Measurements from ENCODE around the gene ZNF423.

Gene ZNF423

DNA sequence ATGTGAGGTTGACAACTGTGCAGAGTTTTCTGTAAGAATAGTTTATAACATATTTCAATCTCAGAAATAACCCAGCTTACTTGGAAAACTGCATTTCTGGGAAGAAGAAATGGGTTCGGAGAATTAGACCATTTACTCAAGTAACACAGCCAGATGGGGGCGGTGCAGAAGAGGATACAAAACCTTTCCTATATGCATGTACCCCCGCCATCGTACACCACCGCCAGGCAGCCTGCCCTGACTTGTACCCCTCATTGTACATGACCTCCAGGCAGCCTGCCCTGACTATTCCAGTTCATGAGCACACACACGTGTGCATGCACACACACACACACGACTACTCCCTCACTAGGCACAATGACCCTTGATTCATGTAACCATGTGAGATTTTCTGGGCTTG, 328.3 kb downstream of the ZNF423 start:
- Histone ChIP-seq H2AFZ (ENCODE audit: low read length) (no peak overlapping the region), H3K4me1 (ENCODE audit: low read length) (no peaks in the 10 kb centered on the region), H3K79me2 (ENCODE audit: low read length) (no peaks in the 10 kb centered on the region), H3F3A (ENCODE audit: insufficient read depth, low read length) (no peaks in the 10 kb centered on the region), H3K36me3 (replicated peaks; ENCODE audit: insufficient read depth, low read length) (no peaks in the 10 kb centered on the region), H3K9me2 (replicated peaks; ENCODE audit: insufficient read depth, low read length) (no peaks in the 10 kb centered on the region), H4K20me1 (ENCODE audit: insufficient read depth, low read length) (no peaks in the 10 kb centered on the region), H3K27ac (ENCODE audit: low read length) (no peak overlapping the region), H3K9me3 (replicated peaks; ENCODE audit: insufficient read depth, low read length) (no peaks in the 10 kb centered on the region), H3K9ac (ENCODE audit: low read length) (no peak overlapping the region), H3K4me3 (ENCODE audit: low read length) (no peak overlapping the region), H3K4me2 (ENCODE audit: low read depth, low read length) (no peak overlapping the region), H3K27me3 (replicated peaks; ENCODE audit: insufficient read depth, low read length) (peaks cover 32% of the 10 kb centered on the region)
- DNase-seq, result no peak
- no peak for TF ChIP-seq CTCF (IDR thresholded peaks at IDR 0.05; ENCODE audit: low read length)
- no peak for TF ChIP-seq EZH2 (optimal IDR thresholded peaks at IDR 0.05; ENCODE audit: low read depth, low read length)

GRCh38 chr16:49526860-49527365, 329.0 kb downstream of the ZNF423 start:
- Histone ChIP-seq H3F3A (ENCODE audit: insufficient read depth, low read length) (no peaks in the 10 kb centered on the region), H3K4me1 (ENCODE audit: low read length) (no peaks in the 10 kb centered on the region), H3K9me2 (replicated peaks; ENCODE audit: insufficient read depth, low read length) (no peaks in the 10 kb centered on the region), H3K9ac (ENCODE audit: low read length) (no peak overlapping the region), H2AFZ (ENCODE audit: low read length) (no peak overlapping the region), H4K20me1 (ENCODE audit: insufficient read depth, low read length) (no peaks in the 10 kb centered on the region), H3K4me3 (ENCODE audit: low read length) (no peak overlapping the region), H3K9me3 (replicated peaks; ENCODE audit: insufficient read depth, low read length) (no peaks in the 10 kb centered on the region), H3K27ac (ENCODE audit: low read length) (no peak overlapping the region), H3K36me3 (replicated peaks; ENCODE audit: insufficient read depth, low read length) (no peaks in the 10 kb centered on the region), H3K4me2 (ENCODE audit: low read depth, low read length) (no peak overlapping the region), H3K79me2 (ENCODE audit: low read length) (no peaks in the 10 kb centered on the region), H3K27me3 (replicated peaks; ENCODE audit: insufficient read depth, low read length) (peaks cover 25% of the 10 kb centered on the region)
- TF ChIP-seq CTCF (IDR thresholded peaks at IDR 0.05; ENCODE audit: low read length), result no peak
- no peak for TF ChIP-seq EZH2phosphoT487 (IDR thresholded peaks at IDR 0.05; ENCODE audit: low read length)
- no peak for TF ChIP-seq EZH2 (optimal IDR thresholded peaks at IDR 0.05; ENCODE audit: low read depth, low read length)
- no peak for DNase-seq

- H4K20me1 ChIP-seq (ENCODE audit: insufficient read depth, low read length), result no peaks in the 10 kb centered on the region
- H3F3A ChIP-seq (ENCODE audit: insufficient read depth, low read length), result no peaks in the 10 kb centered on the region
- H3K9ac ChIP-seq (ENCODE audit: low read length), result no peak overlapping the region
- no peak overlapping the region for H3K4me3 ChIP-seq (ENCODE audit: low read length)
- no peaks in the 10 kb centered on the region for H3K4me1 ChIP-seq (ENCODE audit: low read length)
- H3K79me2 ChIP-seq (ENCODE audit: low read length), result no peaks in the 10 kb centered on the region
- H3K4me2 ChIP-seq (ENCODE audit: low read depth, low read length), result no peak overlapping the region
- peaks cover 7% of the 10 kb centered on the region for H3K27me3 ChIP-seq (replicated peaks; ENCODE audit: insufficient read depth, low read length)
- no peak for DNase-seq
- no peaks in the 10 kb centered on the region for H3K9me3 ChIP-seq (replicated peaks; ENCODE audit: insufficient read depth, low read length)
- no peaks in the 10 kb centered on the region for H3K9me2 ChIP-seq (replicated peaks; ENCODE audit: insufficient read depth, low read length)
- TF ChIP-seq EZH2 (optimal IDR thresholded peaks at IDR 0.05; ENCODE audit: low read depth, low read length) (no peak), EZH2phosphoT487 (IDR thresholded peaks at IDR 0.05; ENCODE audit: low read length) (no peak), CTCF (IDR thresholded peaks at IDR 0.05; ENCODE audit: low read length) (no peak)
- no peaks in the 10 kb centered on the region for H3K36me3 ChIP-seq (replicated peaks; ENCODE audit: insufficient read depth, low read length)
- no peak overlapping the region for H2AFZ ChIP-seq (ENCODE audit: low read length)
- H3K27ac ChIP-seq (ENCODE audit: low read length), result no peak overlapping the region
Observed at GRCh38 chr16:49524947-49525315, 331.0 kb downstream of the ZNF423 start.

All from MM.1S (cell line).